ENCODE data around the gene SYT14.

DNA sequence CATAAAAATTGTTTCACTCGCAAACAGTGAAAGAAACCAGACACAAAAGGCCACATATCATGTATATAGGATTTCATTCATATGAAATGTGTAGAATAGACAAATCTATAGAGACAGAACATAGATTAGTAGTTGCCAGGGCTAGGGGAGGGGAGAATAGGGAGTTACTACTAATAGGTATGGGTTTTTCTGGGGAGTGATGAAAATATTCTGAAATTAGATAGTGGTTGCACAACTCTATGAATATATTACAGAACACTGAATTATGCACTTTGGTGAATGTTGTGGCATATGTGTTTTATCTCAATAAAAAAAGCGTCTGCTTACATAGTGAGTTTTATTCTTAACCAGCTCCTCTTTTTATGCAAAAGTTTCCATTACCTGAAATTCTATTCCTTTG is 21.6 kb downstream of the SYT14 start:
- TF ChIP-seq EZH2 (IDR thresholded peaks at IDR 0.05; ENCODE audit: insufficient read depth, poor library complexity, severe bottlenecking) (no peak), EZH2phosphoT487 (IDR thresholded peaks at IDR 0.05; ENCODE audit: insufficient read depth, low read depth) (no peak)

All from GM23248 (cell line).